ENCODE measurements around the gene PRKCE. TPM values are rescaled to one million over a fixed set of nuclear protein-coding genes. Genes with fewer than 3 reads are reported as not detected.

The PRKCE gene
- total and polyA plus RNA-seq, 2 donors (not counting 1 experiment from before 2014, with no cell fraction given): 23.6 to 271 TPM

DNA sequence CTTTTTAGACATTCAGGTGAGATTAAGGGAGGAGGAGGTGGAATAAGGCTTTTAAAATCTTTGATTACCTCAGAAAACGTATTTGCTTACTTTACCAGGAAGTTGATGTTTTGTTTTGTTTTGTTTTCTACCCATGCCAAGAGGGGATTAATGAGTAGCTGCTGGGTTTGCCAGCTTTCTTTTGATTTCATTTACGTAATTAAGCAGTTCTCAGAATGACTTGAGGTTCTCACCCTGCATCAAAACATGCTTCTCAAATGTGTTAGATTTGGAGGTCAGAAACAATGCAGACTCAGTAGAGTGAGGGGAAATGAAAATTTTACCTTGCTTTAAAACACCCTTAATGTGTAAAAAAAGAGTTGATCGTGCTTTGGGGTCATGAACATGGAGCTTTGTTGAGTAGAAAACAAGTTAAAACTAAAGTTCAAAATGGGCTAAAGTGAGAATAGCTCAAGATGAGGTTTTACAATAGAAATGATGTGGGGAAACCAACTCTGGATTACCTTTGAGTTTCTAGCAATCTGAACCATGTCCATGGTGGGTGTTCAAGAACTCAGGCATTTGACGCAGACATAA, 428.6 kb downstream of the PRKCE start:
- CTCF ChIA-PET: interaction anchor here (1.3 to 1.4 kb wide), 2 partner anchors 17 to 571 kb away, joined by 4 to 5 read pairs; no protein-coding TSS in a partner anchor
- POLR2A ChIA-PET: no interaction called here
- Histone ChIP-seq H3K9ac (ENCODE audit: low read length) (no peak overlapping the region), H3K36me3 (replicated peaks in 1 of 2; ENCODE audit: control extremely low read depth in 1 of 2, control insufficient read depth in 1 of 2, extremely low read depth in 1 of 2, insufficient read depth in 2 of 2, low read length in 1 of 2) (peaks cover 1 to 16% of the 10 kb centered on the region in 2 experiments), H4K20me1 (ENCODE audit: control insufficient read depth, insufficient read depth, low read length, poor library complexity, severe bottlenecking) (peaks cover 4% of the 10 kb centered on the region), H3K9me3 (ENCODE audit: control extremely low read depth in 1 of 3, control insufficient read depth in 2 of 3, insufficient read depth in 1 of 3, low read length in 2 of 3) (no peaks in the 10 kb centered on the region), H3K4me1 (ENCODE audit: control insufficient read depth in 2 of 2, insufficient read depth in 2 of 2, low read length in 2 of 2) (no peaks in the 10 kb centered on the region), H3K27ac (ENCODE audit: low read length in 2 of 2) (no peak overlapping the region), H3K4me3 (ENCODE audit: control extremely low read depth in 1 of 5, extremely low read depth in 1 of 5, insufficient read depth in 1 of 5, low read depth in 2 of 5, low read length in 4 of 5) (no peak overlapping the region), H3K4me2 (replicated peaks; ENCODE audit: low read depth, low read length, poor library complexity, severe bottlenecking) (no peak overlapping the region), H3K79me2 (ENCODE audit: control insufficient read depth, insufficient read depth, low read length) (no peaks in the 10 kb centered on the region), H3K27me3 (replicated peaks in 1 of 4; ENCODE audit: control extremely low read depth in 1 of 4, control insufficient read depth in 3 of 4, insufficient read depth in 4 of 4, low read length in 3 of 4) (no peaks in the 10 kb centered on the region), H2AFZ (ENCODE audit: insufficient read depth, low read depth, low read length, poor library complexity, severe bottlenecking) (no peak overlapping the region)
- 72% methylated on average over 2 of the region's 4 CpGs for WGBS (ENCODE audit: insufficient coverage)
- intact Hi-C loops (cut with micrococcal nuclease): no loop called here
- H3K9me3 Mint-ChIP-seq (ENCODE audit: insufficient read depth): no peaks in the 10 kb centered on the region
- no peak for DNase-seq
- no peak for ATAC-seq (ENCODE audit: low read depth)
- no peak overlapping the region for H3K4me3 Mint-ChIP-seq
- H3K27ac Mint-ChIP-seq: no peak overlapping the region
- no peaks in the 10 kb centered on the region for H3K27me3 Mint-ChIP-seq
- TF ChIP-seq EZH2 (IDR thresholded peaks at IDR 0.05; ENCODE audit: borderline replicate concordance, insufficient read depth, low read depth, low read length, poor library complexity, severe bottlenecking): no peak
- TF ChIP-seq, protein P1, sequence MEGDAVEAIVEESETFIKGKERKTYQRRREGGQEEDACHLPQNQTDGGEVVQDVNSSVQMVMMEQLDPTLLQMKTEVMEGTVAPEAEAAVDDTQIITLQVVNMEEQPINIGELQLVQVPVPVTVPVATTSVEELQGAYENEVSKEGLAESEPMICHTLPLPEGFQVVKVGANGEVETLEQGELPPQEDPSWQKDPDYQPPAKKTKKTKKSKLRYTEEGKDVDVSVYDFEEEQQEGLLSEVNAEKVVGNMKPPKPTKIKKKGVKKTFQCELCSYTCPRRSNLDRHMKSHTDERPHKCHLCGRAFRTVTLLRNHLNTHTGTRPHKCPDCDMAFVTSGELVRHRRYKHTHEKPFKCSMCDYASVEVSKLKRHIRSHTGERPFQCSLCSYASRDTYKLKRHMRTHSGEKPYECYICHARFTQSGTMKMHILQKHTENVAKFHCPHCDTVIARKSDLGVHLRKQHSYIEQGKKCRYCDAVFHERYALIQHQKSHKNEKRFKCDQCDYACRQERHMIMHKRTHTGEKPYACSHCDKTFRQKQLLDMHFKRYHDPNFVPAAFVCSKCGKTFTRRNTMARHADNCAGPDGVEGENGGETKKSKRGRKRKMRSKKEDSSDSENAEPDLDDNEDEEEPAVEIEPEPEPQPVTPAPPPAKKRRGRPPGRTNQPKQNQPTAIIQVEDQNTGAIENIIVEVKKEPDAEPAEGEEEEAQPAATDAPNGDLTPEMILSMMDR (IDR thresholded peaks at IDR 0.05): no peak
- no peaks in the 10 kb centered on the region for H3K4me1 Mint-ChIP-seq
